NCI-H2227 (cell line): ENCODE measurements around the gene RXFP3.
"Not testable (repeated sequence)": the region's sequence is repeated elsewhere in the genome, so short reads cannot be mapped to it uniquely, and the experiment has no call there.

Source experiments
- DNase-seq: peaks from one replicate; lab custom pipeline; 2025; ENCODE audit not compliant: unreplicated experiment; lab: John Stamatoyannopoulos, UW

RXFP3 gene, protein sequence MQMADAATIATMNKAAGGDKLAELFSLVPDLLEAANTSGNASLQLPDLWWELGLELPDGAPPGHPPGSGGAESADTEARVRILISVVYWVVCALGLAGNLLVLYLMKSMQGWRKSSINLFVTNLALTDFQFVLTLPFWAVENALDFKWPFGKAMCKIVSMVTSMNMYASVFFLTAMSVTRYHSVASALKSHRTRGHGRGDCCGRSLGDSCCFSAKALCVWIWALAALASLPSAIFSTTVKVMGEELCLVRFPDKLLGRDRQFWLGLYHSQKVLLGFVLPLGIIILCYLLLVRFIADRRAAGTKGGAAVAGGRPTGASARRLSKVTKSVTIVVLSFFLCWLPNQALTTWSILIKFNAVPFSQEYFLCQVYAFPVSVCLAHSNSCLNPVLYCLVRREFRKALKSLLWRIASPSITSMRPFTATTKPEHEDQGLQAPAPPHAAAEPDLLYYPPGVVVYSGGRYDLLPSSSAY

DNA sequence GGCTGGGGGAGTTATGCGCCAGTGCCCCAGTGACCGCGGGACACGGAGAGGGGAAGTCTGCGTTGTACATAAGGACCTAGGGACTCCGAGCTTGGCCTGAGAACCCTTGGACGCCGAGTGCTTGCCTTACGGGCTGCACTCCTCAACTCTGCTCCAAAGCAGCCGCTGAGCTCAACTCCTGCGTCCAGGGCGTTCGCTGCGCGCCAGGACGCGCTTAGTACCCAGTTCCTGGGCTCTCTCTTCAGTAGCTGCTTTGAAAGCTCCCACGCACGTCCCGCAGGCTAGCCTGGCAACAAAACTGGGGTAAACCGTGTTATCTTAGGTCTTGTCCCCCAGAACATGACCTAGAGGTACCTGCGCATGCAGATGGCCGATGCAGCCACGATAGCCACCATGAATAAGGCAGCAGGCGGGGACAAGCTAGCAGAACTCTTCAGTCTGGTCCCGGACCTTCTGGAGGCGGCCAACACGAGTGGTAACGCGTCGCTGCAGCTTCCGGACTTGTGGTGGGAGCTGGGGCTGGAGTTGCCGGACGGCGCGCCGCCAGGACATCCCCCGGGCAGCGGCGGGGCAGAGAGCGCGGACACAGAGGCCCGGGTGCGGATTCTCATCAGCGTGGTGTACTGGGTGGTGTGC, at the start of gene RXFP3:
RXFP3 (plus strand) TSS at position 6 of the 636 bp plus-strand sequence; CDS start at position 361, 355 bp downstream.
- DNase-seq = peak; percentile 58

DNA sequence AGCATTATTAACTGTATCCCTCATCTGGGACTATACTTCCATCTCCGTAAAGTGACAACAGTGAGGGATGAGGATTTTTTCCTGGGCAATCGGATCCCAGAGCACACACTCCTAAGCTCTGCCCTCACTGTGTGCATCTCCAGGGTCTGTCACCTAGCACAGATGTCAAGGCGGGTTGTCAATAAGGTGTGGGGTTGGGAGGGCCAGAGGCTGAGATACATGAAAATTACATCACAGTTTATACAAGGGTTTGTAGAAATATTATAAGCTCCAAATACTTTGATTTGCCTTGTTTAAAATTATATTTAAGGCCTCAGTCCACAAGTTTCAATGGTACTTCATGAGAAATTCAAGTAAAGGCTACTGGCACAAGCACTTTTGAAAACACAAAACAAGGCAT, 48.9 kb upstream of the RXFP3 start:
- DNase-seq = no peak

DNA sequence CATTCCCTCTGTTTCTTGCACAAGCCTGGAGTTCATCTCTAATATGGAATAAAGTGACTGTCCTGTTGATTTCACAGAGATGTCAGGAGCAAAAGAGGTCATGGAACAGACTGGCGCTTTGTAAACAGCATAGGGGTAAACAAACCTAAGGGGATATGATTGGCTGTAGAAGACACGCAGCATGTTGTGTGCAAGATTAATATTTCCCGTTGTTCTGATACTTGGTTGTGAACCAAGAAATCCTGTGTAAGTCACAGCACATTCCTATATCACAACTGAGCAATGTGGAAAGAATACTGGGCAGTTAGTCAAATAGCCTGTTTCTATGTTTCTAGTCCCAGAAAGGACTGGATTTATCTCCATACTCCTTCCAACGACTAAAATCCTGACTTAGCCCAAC, 47.6 kb upstream of the RXFP3 start:
- no peak for DNase-seq

DNA sequence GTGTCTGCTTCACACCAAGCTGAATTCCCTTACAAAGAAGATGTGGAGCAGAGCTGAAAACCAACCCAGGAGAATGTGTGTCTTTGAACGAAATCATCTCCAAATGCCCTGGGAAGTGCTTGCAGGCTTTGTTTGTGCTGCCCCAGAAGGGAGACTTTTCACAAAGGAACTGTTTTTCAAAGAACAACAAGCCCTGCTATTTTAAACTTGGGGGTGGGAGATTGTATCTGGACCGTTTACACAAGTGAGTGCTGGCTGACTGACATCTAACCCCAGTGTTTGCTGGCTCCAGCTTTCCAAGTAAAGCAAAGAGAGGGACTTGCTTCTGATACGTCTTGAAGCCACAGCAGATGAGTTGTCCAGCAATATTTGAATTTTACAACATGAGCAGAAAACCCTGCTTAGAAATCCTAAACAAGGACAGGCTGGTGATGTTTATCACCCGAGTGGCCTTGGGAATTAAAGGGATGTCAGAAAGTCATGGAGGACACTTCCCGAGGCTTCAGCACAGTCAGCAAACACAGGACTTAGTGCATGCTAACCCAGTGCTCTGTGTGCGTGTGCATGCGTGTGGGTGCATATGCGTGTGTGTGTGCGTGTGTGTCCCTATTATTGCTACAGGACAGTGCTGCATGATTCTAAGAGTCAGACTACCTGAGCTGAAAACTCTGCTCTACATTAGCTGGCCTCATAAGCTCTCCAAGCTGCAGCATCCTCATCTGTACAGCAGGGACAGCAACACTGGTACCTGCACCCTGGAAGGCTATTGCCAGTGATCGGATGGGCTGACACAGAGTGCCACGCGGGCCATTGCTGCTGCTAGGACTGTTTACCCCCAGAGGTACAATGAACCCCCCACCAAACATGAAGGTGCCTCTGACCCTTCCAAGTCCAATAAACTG, 45.8 kb upstream of the RXFP3 start:
- no peak for DNase-seq

DNA sequence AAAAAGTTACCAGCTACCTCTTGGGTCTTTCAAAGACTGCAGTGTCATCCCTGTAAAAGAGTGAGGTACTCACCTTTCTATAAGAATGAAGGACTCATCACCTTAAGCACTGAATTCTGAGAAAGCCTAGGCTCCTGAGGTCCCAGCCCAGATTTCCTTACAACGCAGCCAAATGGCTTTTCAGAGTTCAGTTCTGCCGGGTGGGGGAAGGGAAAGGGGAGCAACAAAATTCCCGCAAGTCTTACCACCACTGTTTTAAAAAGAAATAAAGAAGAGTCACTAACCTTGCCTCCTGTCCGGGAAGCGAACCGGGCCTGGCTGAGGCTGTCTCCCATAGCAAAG, 44.8 kb upstream of the RXFP3 start:
- DNase-seq = no peak

DNA sequence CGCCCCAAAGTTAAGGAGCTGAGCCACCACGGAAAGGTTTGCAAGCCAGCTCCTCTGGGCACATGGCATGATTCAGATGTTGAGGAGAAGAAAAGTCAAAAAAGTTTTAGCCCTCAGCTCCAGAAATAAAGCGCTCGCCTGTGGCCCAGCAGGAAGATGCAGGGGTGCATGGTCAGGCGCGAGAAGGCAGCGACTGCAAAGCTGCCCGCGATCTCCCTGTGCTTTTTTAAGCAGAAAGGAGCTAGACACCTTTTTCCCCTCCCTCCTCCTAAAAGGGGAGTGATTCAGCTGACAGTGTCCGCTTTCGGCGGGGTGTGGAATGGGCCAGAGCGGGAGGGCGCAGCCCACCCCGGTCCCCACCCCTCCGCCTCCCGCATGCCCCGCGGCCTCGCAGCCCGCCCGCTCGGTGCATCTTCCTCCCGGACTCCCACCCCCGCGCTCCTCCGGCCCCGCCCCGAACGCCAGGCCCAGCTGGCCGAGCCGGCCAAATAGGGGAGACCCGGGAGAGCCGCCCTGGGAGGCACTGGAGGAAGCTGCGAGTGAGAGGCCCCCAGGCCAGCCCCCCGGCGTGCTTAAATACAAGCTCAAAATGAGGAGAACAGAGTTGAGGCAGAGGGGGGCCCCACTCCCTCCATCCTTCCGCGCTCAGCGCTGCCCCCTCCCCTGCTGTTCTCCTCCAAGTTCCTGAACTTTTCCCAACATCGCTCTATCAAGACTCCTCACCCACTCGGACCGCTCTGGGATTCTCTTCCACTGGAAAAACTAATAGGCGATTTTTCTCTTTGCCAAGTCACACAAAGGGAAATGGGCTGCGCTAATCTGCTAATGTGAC, 44.2 kb upstream of the RXFP3 start, which contains the start of gene ADAMTS12:
ADAMTS12 (minus strand) TSS at position 203 of the 832 bp plus-strand sequence; CDS start at position 69, 134 bp downstream.
- peak; percentile 26 for DNase-seq

DNA sequence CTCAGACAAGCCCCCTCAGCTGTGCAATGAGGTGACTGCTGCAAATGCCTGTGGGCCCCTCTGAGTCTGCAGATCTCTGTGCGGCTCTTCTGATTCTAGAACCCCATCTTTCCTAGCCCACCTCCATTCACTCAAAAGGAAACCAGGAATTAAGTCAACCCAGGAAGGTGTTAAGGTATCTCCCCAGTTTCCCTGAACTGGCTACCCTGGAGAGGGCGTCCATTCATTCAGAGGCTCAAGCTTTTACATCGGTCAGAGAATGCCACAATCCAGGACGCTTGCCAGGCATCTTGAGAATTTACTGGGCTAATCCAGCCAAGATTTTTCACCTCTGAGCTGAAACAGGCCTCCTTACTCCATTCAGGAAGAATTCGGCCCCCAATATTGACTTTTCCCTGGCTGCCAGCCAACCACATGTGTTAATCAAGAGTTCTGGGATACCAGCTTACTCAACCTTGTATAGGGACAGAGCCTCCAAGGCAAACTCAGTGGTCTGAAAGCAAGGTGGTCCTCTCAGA, 43.5 kb upstream of the RXFP3 start:
- DNase-seq = no peak

DNA sequence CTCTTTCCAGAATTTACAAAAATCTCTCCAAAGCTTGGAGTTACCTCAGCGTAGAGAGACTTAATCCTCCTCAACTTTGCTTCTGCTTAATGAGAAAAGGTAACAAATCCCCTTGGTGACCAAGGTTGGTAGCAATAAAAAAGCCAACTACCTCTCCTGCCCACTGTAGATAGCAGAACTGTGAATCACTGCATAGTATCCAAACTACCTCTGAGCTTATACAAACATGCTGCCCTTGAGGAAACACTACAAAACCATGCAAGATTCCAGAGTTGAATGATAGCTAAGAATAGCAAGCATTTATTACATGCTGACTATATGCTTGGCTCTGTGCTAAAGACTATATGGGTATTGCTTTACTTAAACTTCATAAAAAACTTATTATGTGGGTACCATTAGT, 41.6 kb upstream of the RXFP3 start:
- no peak for DNase-seq

DNA sequence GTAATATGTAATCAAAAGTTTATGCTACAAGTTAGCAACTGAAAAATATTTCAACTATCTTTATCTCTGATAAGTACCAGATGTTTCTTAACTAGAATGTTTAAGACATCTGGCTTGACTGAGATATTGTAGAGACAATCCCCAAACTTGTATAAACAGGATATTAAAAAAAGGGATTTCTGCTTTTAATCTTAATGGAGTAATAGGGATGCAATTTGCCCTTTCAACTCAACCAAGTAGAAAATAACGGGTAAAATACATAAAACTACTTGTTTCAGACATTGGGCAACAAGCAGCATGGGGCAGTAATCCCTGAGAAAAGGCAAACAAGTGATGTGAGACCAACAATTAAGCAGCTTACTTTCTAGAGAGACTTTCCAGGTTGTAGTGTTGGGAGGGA, 35.0 kb upstream of the RXFP3 start:
- DNase-seq = no peak

DNA sequence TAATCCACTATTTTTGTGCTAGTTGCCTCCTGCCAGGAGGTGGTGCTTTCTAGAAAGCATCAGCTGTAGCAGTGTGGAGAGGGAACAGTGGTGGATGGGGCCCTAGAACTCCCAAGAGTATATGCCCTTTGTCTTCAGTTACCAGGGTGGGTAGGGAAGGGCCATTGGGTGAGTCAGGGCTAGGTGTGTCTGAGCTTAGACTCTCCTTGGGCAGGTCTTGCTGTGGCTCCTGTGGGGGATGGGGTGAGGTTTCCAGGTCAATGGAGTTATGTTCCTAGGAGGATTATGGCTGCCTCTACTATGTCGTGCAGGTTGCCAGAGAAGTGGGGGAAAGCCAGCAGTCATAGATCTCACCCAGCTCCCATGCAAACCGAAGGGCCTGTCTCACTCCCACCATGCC, 33.1 kb upstream of the RXFP3 start:
- no peak for DNase-seq

DNA sequence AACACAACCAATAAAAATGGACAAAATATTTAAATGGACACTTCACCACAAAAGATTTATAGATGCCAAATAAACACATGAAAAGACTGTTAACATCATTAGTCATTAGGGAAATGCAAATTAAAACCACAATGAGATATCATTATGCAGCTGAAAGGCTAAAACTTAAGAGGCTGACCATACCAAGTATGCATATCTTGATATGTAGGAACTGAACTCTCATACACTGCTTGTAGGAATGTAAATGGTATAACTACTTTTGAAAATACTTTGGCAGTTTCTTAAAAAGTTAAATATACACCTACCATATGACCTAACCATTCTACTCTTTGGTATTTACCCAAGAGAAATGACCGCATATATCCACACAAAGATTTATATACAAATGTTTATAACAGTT, 30.8 kb upstream of the RXFP3 start:
- no peak for DNase-seq

DNA sequence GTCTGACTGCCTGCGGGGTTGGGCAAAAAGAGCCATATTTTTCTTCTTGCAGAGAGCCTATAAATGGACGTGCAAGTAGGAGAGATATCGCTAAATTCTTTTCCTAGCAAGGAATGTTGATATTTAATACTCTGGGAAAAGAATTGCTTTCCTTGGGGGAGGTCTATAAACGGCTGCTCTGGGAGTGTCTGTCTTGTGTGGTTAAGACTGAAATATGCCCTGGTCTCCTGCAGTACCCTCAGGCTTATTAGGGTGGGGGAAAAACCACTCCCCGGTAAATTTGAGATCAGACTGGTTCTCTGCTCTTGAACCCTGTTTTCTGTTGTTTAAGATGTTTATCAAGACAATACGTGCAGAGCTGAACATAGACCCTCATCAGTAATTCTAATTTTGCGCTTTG, 29.9 kb upstream of the RXFP3 start:
- DNase-seq = not testable (repeated sequence)

DNA sequence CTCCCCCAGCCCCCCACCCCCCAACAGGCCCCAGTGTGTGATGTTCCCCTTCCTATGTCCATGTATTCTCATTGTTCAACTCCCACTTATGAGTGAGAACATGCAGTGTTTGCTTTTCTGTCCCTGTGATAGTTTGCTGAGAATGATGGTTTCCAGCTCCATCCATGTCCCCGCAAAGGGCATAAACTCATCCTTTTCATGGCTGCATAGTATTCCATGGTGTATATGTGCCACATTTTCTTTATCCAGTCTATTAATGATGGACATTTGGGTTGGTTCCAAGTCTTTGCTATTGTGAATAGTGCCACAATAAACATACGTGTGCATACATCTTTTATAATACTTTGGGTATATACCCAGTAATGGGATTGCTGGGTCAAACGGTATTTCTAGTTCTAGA, 21.3 kb upstream of the RXFP3 start:
- DNase-seq = not testable (repeated sequence)

DNA sequence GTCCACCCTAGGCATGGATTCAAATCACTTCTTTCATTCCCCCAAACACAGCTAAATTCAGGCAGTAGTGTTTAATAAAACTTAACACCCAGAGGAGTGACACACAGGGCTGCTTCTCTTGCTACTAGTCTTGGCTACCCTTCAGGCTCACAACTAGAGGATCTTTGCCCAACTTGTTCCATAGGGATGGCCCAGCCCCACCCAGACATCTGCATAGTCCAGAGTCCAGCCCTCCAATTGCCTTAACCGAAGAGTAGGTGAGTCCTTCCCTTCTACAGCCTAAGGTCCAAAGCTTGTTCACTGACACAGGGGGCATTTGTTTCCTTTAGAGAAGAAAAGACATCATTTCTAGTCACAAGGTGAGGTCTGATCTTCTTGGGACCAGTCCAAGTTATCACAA, 15.2 kb upstream of the RXFP3 start:
- DNase-seq = no peak

DNA sequence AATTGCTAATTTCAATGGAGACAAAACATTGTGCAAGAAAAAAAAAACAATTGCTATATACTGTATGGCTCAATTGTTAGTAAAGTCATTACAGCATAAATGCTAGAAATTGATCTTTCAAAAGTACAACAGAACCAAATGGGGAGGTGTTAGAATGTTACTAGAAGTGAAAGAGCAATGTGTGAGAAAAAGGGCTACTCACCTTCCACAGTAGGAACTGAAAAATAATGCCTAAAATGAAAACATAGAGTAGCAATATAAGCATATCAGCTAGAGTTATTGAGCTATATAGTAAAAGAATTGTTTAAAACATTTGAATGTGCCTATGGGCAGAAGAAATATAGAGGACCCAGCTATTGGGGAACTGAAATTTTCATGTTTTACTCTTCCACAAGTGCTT, 10.9 kb upstream of the RXFP3 start:
- DNase-seq = no peak

DNA sequence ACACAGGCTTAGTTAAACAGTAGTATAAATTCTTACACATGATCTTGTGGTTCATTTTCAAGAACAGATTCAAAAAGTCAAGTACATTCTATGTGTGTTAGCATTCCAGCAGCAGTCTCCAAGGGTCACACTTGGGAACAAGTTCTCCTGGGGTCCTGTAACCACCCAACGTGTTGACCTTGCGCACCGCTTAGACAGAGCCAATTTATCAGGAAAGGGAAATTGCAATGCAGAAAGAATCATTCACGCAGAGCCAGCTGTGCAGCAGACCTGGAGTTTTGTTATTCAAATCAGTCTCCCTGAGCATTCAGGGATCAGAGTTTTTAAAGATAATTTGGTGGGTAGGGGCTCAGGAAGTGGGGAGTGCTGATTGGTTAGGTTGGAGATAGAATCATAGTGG, 8.5 kb upstream of the RXFP3 start:
- peak; percentile 20 for DNase-seq

DNA sequence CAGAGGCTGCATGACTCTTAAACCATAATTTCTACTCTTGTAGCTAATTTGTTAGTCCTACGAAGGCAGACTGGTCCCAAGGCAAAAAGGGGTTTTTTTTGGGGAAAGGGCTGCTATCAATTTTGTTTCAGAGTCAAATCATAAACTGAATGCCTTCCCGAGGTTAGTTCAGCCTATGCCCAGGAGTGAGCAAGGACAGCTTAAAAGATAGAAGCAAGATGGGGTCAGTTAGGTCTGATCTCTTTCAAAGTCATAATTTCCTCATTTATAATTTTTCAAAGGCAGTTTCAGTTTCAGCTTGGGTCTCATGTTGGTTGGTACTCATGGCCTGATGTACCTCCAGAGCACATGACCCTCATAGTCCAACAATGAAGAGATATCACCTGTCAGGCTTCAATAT, 7.9 kb upstream of the RXFP3 start:
- DNase-seq = no peak

DNA sequence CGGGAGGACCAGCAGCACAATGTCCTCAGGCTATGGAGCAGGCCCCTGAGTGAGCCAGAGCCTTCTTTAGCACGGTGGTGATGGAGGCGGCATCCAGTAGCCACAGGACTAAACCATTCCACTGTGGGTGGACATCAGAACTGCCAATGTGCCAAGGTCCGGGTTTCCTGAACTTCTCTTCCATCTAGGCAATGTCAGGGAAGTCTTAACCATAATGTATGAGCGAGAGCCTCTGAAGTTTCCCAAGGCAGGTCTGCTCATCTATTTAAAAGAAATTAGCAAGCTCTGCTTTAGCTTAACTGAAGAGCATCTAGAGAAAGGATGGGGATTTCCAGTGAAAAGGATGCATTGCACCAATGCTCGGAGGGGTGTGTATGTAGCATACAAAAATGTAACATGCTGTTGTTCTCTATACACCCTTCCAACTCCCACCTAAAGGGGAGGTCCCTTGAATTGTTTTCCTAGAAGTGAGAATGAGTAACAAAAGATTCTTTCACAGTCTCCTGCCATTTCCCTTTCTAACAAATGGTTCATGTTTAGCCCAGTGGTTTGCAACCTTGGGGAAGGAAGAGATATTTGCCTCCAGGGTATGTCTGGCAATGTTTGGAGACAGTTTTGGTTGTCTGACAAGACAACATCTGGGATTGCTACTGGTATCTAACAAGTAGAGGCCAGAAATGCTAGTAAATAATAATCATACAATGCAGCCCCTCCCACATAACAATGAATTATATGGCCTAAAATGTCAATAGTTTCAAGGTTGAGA, 6.1 kb upstream of the RXFP3 start:
- DNase-seq = no peak

DNA sequence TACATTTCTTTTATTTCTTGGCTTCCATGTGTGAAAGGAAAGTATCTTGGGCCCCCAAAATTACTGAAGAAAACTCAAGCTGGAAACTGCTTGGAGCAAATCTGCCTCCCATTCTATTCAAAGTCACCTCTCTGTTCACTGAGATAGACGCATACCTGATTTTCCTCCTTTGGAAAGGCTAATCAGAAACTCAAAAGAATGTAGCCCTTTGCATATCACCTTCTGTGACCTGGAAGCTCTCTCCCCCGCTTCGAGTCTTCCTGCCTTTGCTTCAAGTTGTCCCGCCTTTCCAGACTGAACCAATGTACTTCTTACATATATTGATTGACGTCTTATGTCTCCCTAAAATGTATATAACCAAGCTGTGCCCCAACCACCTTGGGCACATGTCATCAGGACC, 5.0 kb upstream of the RXFP3 start:
- DNase-seq = no peak

DNA sequence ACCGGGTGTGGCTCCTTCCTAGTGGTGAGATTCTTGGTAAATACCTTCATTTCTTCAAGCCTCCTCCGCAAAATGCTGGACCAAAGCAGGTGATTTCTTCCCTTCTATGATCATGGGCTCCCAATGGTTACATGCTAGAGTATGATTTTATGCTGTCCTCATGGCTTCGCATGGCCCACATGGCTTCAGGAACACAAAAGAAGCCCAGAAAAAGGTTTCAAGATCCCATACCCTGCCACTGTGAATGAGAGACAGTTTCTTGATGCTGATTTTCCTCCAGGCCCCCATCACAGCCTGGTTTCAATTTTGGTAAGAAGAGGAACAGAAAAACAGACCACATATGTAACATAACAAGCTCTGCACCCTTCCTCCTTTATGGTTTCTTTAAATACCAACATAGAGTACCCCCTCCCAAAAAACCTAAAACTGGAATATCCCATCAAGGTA, 2.4 kb upstream of the RXFP3 start:
- no peak for DNase-seq
